Measurements from ENCODE around the gene GGTLC1.

DNA sequence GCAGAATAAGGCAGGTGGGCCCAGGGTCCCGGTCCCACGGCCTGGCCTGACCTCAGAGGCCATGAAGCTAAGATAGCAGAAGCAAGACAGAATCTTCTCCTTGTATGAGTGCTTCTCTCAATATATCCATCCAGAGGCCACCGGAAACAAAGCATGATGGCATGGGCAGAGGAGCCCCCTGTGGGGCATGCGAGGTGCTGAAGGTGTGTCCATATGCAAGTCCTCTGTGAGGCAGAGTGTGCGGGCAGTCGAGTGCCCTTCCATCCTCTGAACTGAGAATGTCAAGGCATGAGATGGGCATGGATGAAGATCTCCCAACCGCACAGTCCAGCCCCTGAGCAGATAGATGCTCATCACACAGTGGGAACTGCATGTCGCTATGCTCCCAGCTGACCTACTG is 9.8 kb upstream of the GGTLC1 start:
- TF ChIP-seq, protein P1, sequence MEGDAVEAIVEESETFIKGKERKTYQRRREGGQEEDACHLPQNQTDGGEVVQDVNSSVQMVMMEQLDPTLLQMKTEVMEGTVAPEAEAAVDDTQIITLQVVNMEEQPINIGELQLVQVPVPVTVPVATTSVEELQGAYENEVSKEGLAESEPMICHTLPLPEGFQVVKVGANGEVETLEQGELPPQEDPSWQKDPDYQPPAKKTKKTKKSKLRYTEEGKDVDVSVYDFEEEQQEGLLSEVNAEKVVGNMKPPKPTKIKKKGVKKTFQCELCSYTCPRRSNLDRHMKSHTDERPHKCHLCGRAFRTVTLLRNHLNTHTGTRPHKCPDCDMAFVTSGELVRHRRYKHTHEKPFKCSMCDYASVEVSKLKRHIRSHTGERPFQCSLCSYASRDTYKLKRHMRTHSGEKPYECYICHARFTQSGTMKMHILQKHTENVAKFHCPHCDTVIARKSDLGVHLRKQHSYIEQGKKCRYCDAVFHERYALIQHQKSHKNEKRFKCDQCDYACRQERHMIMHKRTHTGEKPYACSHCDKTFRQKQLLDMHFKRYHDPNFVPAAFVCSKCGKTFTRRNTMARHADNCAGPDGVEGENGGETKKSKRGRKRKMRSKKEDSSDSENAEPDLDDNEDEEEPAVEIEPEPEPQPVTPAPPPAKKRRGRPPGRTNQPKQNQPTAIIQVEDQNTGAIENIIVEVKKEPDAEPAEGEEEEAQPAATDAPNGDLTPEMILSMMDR (IDR thresholded peaks at IDR 0.05 in 4 of 5, conservative IDR thresholded peaks at IDR 0.05 in 1 of 5): no peak
- no peak for TF ChIP-seq POLR2A (IDR thresholded peaks at IDR 0.05)

All from gastrocnemius medialis (tissue), 4 donors.